ENCODE results near the gene BCAS3.

The BCAS3 gene

GRCh38 chr17:61405686-61406536, 728.3 kb downstream of the BCAS3 start:
- H3K4me1 ChIP-seq = peaks cover 0 to 86% (median 68%) of the 10 kb centered on the region in 4 donors
- peaks cover 28 to 53% (median 44%) of the 10 kb centered on the region in 3 donors for H3K36me3 ChIP-seq

GRCh38 chr17:61406537-61406845, 728.8 kb downstream of the BCAS3 start:
- Histone ChIP-seq H3K27ac (peak overlapping the region; percentile 98), H3K4me1 (peaks cover 0 to 86% (median 71%) of the 10 kb centered on the region in 4 donors), H3K9me3 (no peaks in the 10 kb centered on the region), H3K4me3 (no peak overlapping the region), H3K27me3 (peaks cover 0 to 2% of the 10 kb centered on the region in 2 donors), H3K36me3 (peaks cover 28 to 53% (median 44%) of the 10 kb centered on the region in 3 donors)
- intact Hi-C loops (cut with DNase I; ENCODE audit: low total_unique reads) = loop anchor here (5.0 kb wide), 1 partner anchor 404 kb away; no protein-coding TSS in a partner anchor
- DNase-seq = no peak
- no peak for TF ChIP-seq CTCF (IDR thresholded peaks at IDR 0.05)

More at GRCh38 chr17:61405686-61406536, 728.3 kb downstream of the BCAS3 start:
- intact Hi-C loops (cut with DNase I; ENCODE audit: low total_unique reads) = loop anchor here (5.0 kb wide), 1 partner anchor 404 kb away; no protein-coding TSS in a partner anchor
- Histone ChIP-seq H3K9me3 (no peaks in the 10 kb centered on the region), H3K27me3 (peaks cover 0 to 2% of the 10 kb centered on the region in 2 donors), H3K4me3 (peak overlapping the region; percentile 77 to 86), H3K27ac (peak overlapping the region; percentile 98)
- peak; percentile 19 to 67 for DNase-seq
- TF ChIP-seq CTCF (IDR thresholded peaks at IDR 0.05) = no peak

- Histone ChIP-seq H3K27me3 (peaks cover 0 to 2% of the 10 kb centered on the region in 2 donors), H3K27ac (peak overlapping the region; percentile 98), H3K4me1 (peaks cover 0 to 82% (median 64%) of the 10 kb centered on the region in 4 donors), H3K36me3 (peaks cover 28 to 47% (median 44%) of the 10 kb centered on the region in 3 donors), H3K9me3 (no peaks in the 10 kb centered on the region), H3K4me3 (no peak overlapping the region)
- peak; percentile 18 to 66 for DNase-seq
- intact Hi-C loops (cut with DNase I; ENCODE audit: low total_unique reads) = loop anchor here (5.0 kb wide), 1 partner anchor 405 kb away; no protein-coding TSS in a partner anchor
- TF ChIP-seq CTCF (IDR thresholded peaks at IDR 0.05) = no peak
Observed at GRCh38 chr17:61406971-61407911, 729.6 kb downstream of the BCAS3 start.

- Histone ChIP-seq H3K4me3 (peak overlapping the region; percentile 66 to 74), H3K27ac (peak overlapping the region; percentile 98), H3K9me3 (no peaks in the 10 kb centered on the region), H3K36me3 (peaks cover 28 to 42% (median 38%) of the 10 kb centered on the region in 3 donors), H3K27me3 (peaks cover 0 to 2% of the 10 kb centered on the region in 2 donors), H3K4me1 (peaks cover 0 to 76% (median 58%) of the 10 kb centered on the region in 4 donors)
- TF ChIP-seq CTCF (IDR thresholded peaks at IDR 0.05) = no peak
- intact Hi-C loops (cut with DNase I; ENCODE audit: low total_unique reads) = loop anchor here (5.0 kb wide), 1 partner anchor 406 kb away; no protein-coding TSS in a partner anchor
- DNase-seq = peak; percentile 19 to 69
Observed at GRCh38 chr17:61408151-61409041, 730.7 kb downstream of the BCAS3 start.

Data from tibial artery (tissue), 4 donors.